ENCODE results near the gene MEP1A. TPM values are rescaled to one million over a fixed set of nuclear protein-coding genes. Genes with fewer than 3 reads are reported as not detected.
"Not testable (repeated sequence)": the region's sequence is repeated elsewhere in the genome, so short reads cannot be mapped to it uniquely, and the experiment has no call there.

The MEP1A gene
- total RNA-seq, 1 experiment from 2014 or later: 8.1 TPM

DNA sequence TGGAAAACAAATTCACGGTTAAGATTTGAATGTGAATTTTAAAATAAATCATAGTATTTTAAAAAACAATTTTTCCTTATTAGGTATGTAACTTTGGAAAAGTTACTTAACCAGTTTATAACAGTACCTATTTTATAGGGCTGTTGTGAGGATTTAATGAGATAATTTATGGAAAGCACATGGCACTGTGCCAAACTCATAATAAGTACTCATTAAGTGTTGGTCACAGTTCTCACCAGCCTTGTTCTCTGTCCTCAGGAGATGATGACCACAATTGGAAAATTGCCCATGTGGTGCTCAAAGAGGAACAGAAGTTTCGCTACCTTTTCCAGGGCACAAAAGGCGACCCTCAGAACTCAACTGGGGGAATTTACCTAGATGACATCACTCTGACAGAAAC is 39.6 kb downstream of the MEP1A start:
- Histone ChIP-seq H3K36me3 (ENCODE audit: control insufficient read depth, insufficient read depth, low read length) (peaks cover 4% of the 10 kb centered on the region), H3K4me3 (ENCODE audit: low read depth, low read length) (no peak overlapping the region), H3K9me3 (no peaks in the 10 kb centered on the region), H3K27me3 (replicated peaks; ENCODE audit: control insufficient read depth, insufficient read depth, low read length) (no peaks in the 10 kb centered on the region), H3K4me1 (no peaks in the 10 kb centered on the region)
- no peak for DNase-seq
- Mint-ChIP-seq H3K4me1 (ENCODE audit: low read depth, unreplicated experiment) (no peaks in the 10 kb centered on the region), H3K4me3 (ENCODE audit: unreplicated experiment) (no peak overlapping the region), H3K27ac (ENCODE audit: unreplicated experiment) (no peak overlapping the region), H3K9me3 (ENCODE audit: unreplicated experiment) (no peaks in the 10 kb centered on the region), H3K36me3 (ENCODE audit: insufficient read depth, unreplicated experiment) (no peaks in the 10 kb centered on the region), H3K27me3 (ENCODE audit: insufficient read depth, unreplicated experiment) (no peaks in the 10 kb centered on the region)
- TF ChIP-seq, protein P1, sequence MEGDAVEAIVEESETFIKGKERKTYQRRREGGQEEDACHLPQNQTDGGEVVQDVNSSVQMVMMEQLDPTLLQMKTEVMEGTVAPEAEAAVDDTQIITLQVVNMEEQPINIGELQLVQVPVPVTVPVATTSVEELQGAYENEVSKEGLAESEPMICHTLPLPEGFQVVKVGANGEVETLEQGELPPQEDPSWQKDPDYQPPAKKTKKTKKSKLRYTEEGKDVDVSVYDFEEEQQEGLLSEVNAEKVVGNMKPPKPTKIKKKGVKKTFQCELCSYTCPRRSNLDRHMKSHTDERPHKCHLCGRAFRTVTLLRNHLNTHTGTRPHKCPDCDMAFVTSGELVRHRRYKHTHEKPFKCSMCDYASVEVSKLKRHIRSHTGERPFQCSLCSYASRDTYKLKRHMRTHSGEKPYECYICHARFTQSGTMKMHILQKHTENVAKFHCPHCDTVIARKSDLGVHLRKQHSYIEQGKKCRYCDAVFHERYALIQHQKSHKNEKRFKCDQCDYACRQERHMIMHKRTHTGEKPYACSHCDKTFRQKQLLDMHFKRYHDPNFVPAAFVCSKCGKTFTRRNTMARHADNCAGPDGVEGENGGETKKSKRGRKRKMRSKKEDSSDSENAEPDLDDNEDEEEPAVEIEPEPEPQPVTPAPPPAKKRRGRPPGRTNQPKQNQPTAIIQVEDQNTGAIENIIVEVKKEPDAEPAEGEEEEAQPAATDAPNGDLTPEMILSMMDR (IDR thresholded peaks at IDR 0.05; ENCODE audit: insufficient read depth in 1 of 2, low read depth in 1 of 2, low read length in 1 of 2, severe bottlenecking in 1 of 2, unreplicated experiment in 1 of 2): no peak
- BruUV-seq (replicated peaks): no TSS peak
- CTCF ChIA-PET: no interaction called here
- POLR2A ChIA-PET: no interaction called here
- intact Hi-C loops (cut with micrococcal nuclease; ENCODE audit: unreplicated experiment): no loop called here

DNA sequence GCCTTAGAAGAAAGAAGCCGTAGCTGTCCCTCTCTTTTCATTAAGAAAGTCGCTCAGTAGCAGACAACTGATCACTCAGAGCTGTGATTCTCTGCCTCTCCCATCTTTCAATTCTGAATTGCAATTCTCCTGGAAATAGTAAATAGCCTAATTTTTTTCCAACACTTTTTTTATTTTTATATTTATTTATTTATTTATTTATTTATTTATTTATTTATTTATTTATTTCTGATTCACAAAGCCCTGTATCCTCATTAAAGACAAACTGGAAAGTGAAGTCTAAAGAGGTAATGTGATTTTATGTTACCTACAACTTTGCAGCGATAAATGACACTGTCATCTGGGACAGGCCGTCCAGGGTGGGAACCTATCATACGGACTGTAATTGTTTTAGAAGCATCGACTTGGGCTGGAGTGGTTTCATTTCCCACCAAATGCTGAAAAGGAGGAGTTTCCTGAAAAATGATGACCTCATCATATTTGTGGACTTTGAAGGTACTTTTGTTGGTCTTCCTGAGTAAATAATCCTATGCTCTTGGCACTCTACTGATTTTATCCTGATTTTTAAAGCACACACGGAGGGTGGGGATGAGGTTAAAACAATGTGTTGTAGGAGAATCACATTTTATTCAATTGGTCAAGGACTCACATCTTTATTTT is 41.2 kb downstream of the MEP1A start:
- H3K9me3 Mint-ChIP-seq (ENCODE audit: unreplicated experiment); H3K4me3 Mint-ChIP-seq (ENCODE audit: unreplicated experiment); H3K27ac Mint-ChIP-seq (ENCODE audit: unreplicated experiment); intact Hi-C loops (cut with micrococcal nuclease; ENCODE audit: unreplicated experiment); H3K36me3 Mint-ChIP-seq (ENCODE audit: insufficient read depth, unreplicated experiment); H3K9me3 ChIP-seq; CTCF ChIA-PET; H3K27me3 ChIP-seq (replicated peaks; ENCODE audit: control insufficient read depth, insufficient read depth, low read length); H3K4me3 ChIP-seq (ENCODE audit: low read depth, low read length); H3K36me3 ChIP-seq (ENCODE audit: control insufficient read depth, insufficient read depth, low read length); H3K4me1 ChIP-seq; POLR2A ChIA-PET; H3K4me1 Mint-ChIP-seq (ENCODE audit: low read depth, unreplicated experiment); BruUV-seq (replicated peaks); DNase-seq; H3K27me3 Mint-ChIP-seq (ENCODE audit: insufficient read depth, unreplicated experiment): not testable (repeated sequence)

DNA sequence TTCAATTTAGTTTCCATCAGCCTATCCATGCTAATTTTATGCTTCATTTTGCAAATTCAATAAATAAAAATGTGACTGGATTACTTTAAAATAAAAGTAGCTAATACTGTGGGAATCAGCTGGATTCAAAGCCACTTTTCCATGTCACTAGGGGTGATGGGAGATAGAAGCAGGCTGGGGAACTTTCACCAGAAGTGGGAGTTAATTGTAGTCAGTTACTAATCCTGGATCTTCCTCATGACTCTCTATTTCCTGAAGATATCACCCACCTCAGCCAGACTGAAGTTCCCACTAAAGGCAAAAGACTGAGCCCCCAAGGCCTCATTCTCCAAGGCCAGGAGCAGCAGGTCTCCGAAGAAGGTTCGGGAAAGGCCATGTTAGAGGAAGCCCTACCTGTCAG is 41.8 kb downstream of the MEP1A start:
- H3K4me1 Mint-ChIP-seq (ENCODE audit: low read depth, unreplicated experiment); H3K27me3 Mint-ChIP-seq (ENCODE audit: insufficient read depth, unreplicated experiment); CTCF ChIA-PET; H3K27ac Mint-ChIP-seq (ENCODE audit: unreplicated experiment); H3K36me3 Mint-ChIP-seq (ENCODE audit: insufficient read depth, unreplicated experiment); POLR2A ChIA-PET; DNase-seq; intact Hi-C loops (cut with micrococcal nuclease; ENCODE audit: unreplicated experiment); BruUV-seq (replicated peaks); H3K4me3 Mint-ChIP-seq (ENCODE audit: unreplicated experiment); H3K9me3 Mint-ChIP-seq (ENCODE audit: unreplicated experiment); H3K27me3 ChIP-seq (replicated peaks; ENCODE audit: control insufficient read depth, insufficient read depth, low read length); H3K4me3 ChIP-seq (ENCODE audit: low read depth, low read length); H3K9me3 ChIP-seq; H3K4me1 ChIP-seq; H3K36me3 ChIP-seq (ENCODE audit: control insufficient read depth, insufficient read depth, low read length): not testable (repeated sequence)

DNA sequence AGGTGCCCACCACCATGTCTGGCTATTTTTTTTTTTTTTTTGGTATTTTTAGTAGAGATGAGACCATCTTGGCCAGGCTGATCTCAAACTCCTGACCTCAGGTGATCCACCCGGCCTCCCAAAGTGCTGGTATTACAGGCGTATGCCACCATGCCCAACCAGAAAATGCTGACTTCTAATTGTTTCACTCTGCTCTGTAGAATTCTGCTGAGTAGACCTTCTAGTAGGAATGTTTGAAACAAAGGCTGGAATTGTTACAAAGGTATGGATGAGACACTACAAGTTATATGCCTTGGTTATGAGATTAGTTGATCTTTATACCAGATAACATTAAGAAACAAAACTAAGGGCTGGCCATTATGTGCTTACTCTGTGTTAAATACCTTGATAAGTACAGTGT is 44.8 kb downstream of the MEP1A start:
- H3K4me3 Mint-ChIP-seq (ENCODE audit: unreplicated experiment): no peak overlapping the region
- no peaks in the 10 kb centered on the region for H3K27me3 Mint-ChIP-seq (ENCODE audit: insufficient read depth, unreplicated experiment)
- H3K9me3 Mint-ChIP-seq (ENCODE audit: unreplicated experiment): peaks cover 11% of the 10 kb centered on the region
- no peak overlapping the region for H3K27ac Mint-ChIP-seq (ENCODE audit: unreplicated experiment)
- ChIA-PET POLR2A (no interaction called here), CTCF (no interaction called here)
- intact Hi-C loops (cut with micrococcal nuclease; ENCODE audit: unreplicated experiment): no loop called here
- no peaks in the 10 kb centered on the region for H3K27me3 ChIP-seq (replicated peaks; ENCODE audit: control insufficient read depth, insufficient read depth, low read length)
- no peaks in the 10 kb centered on the region for H3K4me1 ChIP-seq
- TF ChIP-seq, protein P1 (IDR thresholded peaks at IDR 0.05; ENCODE audit: insufficient read depth in 1 of 2, low read depth in 1 of 2, low read length in 1 of 2, severe bottlenecking in 1 of 2, unreplicated experiment in 1 of 2): no peak
- no peaks in the 10 kb centered on the region for H3K4me1 Mint-ChIP-seq (ENCODE audit: low read depth, unreplicated experiment)
- H3K4me3 ChIP-seq (ENCODE audit: low read depth, low read length): no peak overlapping the region
- no peaks in the 10 kb centered on the region for H3K36me3 Mint-ChIP-seq (ENCODE audit: insufficient read depth, unreplicated experiment)
- BruUV-seq (replicated peaks): no TSS peak
- no peak for DNase-seq
- peaks cover 2% of the 10 kb centered on the region for H3K36me3 ChIP-seq (ENCODE audit: control insufficient read depth, insufficient read depth, low read length)
- H3K9me3 ChIP-seq: peaks cover 4% of the 10 kb centered on the region

DNA sequence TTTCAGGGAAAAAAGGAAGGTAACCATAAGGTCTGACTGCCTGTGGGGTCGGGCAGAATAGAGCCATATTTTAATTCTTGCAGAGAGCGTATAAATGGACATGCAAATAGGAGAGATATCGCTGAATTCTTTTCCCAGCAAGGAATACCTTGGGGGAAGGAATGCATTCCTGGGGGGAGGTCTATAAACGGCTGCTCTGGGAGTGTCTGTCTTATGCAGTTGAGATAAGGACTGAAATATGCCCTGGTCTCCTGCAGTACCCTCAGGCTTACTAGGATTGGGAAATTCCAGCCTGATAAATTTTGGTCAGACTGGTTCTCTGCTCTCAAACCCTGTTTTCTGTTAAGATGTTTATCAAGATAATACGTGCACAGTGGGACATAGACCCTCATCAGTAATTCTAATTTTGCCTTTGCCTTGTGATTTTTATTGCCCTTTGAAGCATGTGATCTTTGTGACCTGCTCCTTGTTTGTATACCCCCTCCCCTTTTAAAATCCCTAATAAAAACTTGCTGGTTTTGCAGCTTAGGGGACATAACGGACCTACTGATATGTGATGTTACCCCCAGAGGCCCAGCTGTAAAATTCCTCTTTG is 49.2 kb downstream of the MEP1A start:
- not testable (repeated sequence) for H3K4me1 Mint-ChIP-seq (ENCODE audit: low read depth, unreplicated experiment); H3K36me3 Mint-ChIP-seq (ENCODE audit: insufficient read depth, unreplicated experiment)

More for the DNA sequence above, 49.2 kb downstream of the MEP1A start:
- H3K27me3 ChIP-seq (replicated peaks; ENCODE audit: control insufficient read depth, insufficient read depth, low read length); H3K4me3 ChIP-seq (ENCODE audit: low read depth, low read length); CTCF ChIA-PET; H3K27ac Mint-ChIP-seq (ENCODE audit: unreplicated experiment); H3K36me3 ChIP-seq (ENCODE audit: control insufficient read depth, insufficient read depth, low read length); H3K4me3 Mint-ChIP-seq (ENCODE audit: unreplicated experiment); POLR2A ChIA-PET; H3K9me3 ChIP-seq; intact Hi-C loops (cut with micrococcal nuclease; ENCODE audit: unreplicated experiment); H3K27me3 Mint-ChIP-seq (ENCODE audit: insufficient read depth, unreplicated experiment); BruUV-seq (replicated peaks); H3K4me1 ChIP-seq: not testable (repeated sequence)
- DNase-seq: peak in 1 of 2 experiments; percentile 20
- H3K9me3 Mint-ChIP-seq (ENCODE audit: unreplicated experiment): peaks cover 13% of the 10 kb centered on the region

Data from Caco-2 (cell line).